Right lobe of liver (tissue), 6 donors: ENCODE data around the gene MAP3K4. TPM values are rescaled to one million over a fixed set of nuclear protein-coding genes. Genes with fewer than 3 reads are reported as not detected.

Experiments used
- ATAC-seq, 4 donors: fragments of 200-7000 bp; cut with Tn5 transposase; one replicate each; pipeline ENCODE4 v1.9.1; 2020; ENCODE audit warnings: mild to moderate bottlenecking in 4 of 4, moderate library complexity in 4 of 4
- DNase-seq, 3 donors: peaks; one replicate each; pipeline ENCODE4 v3.0.0-alpha.2; 2020
- H3K27ac ChIP-seq, 3 donors: fragments of 200-600 bp; one replicate each; pipeline ENCODE4 v1.8.0; 2022
- H3K27me3 ChIP-seq, 2 donors: fragments of 200-600 bp; one replicate each; pipeline ENCODE4 v1.8.0; 2022
- H3K36me3 ChIP-seq, 4 donors: fragments of 200-600 bp; sonication (generic) in 1 of 4; one replicate each; pipeline versions ENCODE4 v1.5.1 to v1.8.0; 2017 to 2022; ENCODE audit warnings: control low read depth in 1 of 4
- H3K4me1 ChIP-seq, 4 donors: fragments of 200-600 bp; sonication (generic) in 1 of 4; one replicate each; pipeline versions ENCODE4 v1.5.1 to v1.8.0; 2017 to 2022; ENCODE audit warnings: control low read depth in 1 of 4
- H3K4me3 ChIP-seq, 3 donors: fragments of 200-600 bp; one replicate each; pipeline ENCODE4 v1.8.0; 2022
- H3K9me3 ChIP-seq, 4 donors: fragments of 200-600 bp; sonication (generic) in 1 of 4; one replicate each; pipeline versions ENCODE4 v1.5.1 to v1.8.0; 2017 to 2022; ENCODE audit warnings: control low read depth in 1 of 4
- POLR2A ChIP-seq: fragments of 450-650 bp; IDR thresholded peaks from one replicate; pipeline ENCODE4 v1.6.1; 2017; ENCODE audit warnings: antibody characterized with exemption, mild to moderate bottlenecking
- WGBS: methylation state at CpG from one replicate; pipeline ENCODE4 v1.1.6; 2018; ENCODE audit warnings: low coverage, low lambda C conversion rate; ENCODE audit not compliant: insufficient coverage; ENCODE audit errors: missing lambda C conversion rate; 5-methylcytosine and 5-hydroxymethylcytosine counted together
- intact Hi-C, 2 donors: fragments of 100-400 bp; cut with DNase I; formaldehyde crosslinking; loops; one replicate each; pipeline versions ENCODE4 v1.11.2 to v1.14.1; 2022
- total RNA-seq, 6 experiments: library from RNA; depleted of rRNA in 2 of 6; stranded (reverse); fragments of >200 nt in 2 of 6; fragmentation: NEBNext Ultra II Directional in 3 of 6; extraction: Animal tissue kit (Norgen Biotek cat#: 25700) in 3 of 6; gene quantifications; one replicate each; pipeline versions ENCODE4 v1.1.0 to v1.2.4, GENCODE V29; 2016 to 2023
- TF ChIP-seq, protein P1 (sequence below), 4 donors: fragments of 200-600 bp in 3 of 4; fragments of 450-650 bp in 1 of 4; IDR thresholded peaks; one replicate each; pipeline versions ENCODE4 v1.5.1 to v1.8.0; 2016 to 2022; ENCODE audit warnings: antibody characterized with exemption in 4 of 4, mild to moderate bottlenecking in 2 of 4
- donor health status: DM: no; HTN: yes; CAD: no.
- donor health status: DM: no; HTN: no; CAD: no.
- donor health status: DM: no; HTN: no; CAD: no.
- donor health status: DM: no; HTN: yes; CAD: no.
- donor health status: DM: no; HTN: yes; CAD: no.

MAP3K4 gene
- total RNA-seq, 6 experiments from 2014 or later, result 9.4 to 20.5 (median 13.1) TPM

DNA sequence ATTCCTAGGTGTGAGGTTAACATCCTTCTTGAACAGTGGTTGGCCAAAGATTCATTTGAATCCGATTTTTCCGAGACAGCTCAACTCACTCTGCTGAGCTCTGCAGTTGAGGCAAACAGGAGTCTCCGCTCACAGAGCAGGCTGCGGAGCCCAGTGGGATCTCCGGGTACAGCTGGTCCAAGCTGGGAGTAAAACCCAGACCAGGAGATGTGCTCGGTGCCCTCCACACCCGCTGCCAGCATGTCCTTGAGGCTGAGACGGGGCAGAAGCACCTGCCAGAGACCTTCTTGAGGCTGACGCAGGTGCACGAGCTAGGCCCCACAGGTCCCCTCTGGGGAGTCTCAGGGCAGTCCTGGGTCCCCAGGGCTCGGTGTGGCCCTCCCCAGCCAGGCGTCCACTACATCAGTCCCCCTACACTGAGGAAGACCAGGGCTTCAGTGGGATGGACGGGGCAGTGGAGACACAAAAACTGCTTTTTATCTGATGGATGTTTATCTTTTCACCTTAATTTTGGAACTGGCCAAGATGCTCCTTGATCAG lies 163.3 kb downstream of the MAP3K4 start:
- no peak overlapping the region for H3K4me3 ChIP-seq
- intact Hi-C loops, result loop anchor here in 1 of 2 donors (10.0 kb wide), 1 partner anchor 220 kb away; no protein-coding TSS in a partner anchor
- 94% methylated on average over 2 of the region's 13 CpGs for WGBS
- DNase-seq, result peak in 1 of 3 donors; percentile 33
- H3K36me3 ChIP-seq, result no peaks in the 10 kb centered on the region
- H3K27me3 ChIP-seq, result no peaks in the 10 kb centered on the region
- no peak for ATAC-seq
- no peak for TF ChIP-seq POLR2A
- TF ChIP-seq, protein P1, sequence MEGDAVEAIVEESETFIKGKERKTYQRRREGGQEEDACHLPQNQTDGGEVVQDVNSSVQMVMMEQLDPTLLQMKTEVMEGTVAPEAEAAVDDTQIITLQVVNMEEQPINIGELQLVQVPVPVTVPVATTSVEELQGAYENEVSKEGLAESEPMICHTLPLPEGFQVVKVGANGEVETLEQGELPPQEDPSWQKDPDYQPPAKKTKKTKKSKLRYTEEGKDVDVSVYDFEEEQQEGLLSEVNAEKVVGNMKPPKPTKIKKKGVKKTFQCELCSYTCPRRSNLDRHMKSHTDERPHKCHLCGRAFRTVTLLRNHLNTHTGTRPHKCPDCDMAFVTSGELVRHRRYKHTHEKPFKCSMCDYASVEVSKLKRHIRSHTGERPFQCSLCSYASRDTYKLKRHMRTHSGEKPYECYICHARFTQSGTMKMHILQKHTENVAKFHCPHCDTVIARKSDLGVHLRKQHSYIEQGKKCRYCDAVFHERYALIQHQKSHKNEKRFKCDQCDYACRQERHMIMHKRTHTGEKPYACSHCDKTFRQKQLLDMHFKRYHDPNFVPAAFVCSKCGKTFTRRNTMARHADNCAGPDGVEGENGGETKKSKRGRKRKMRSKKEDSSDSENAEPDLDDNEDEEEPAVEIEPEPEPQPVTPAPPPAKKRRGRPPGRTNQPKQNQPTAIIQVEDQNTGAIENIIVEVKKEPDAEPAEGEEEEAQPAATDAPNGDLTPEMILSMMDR (IDR thresholded peaks at IDR 0.05), result no peak
- no peaks in the 10 kb centered on the region for H3K4me1 ChIP-seq
- no peaks in the 10 kb centered on the region for H3K9me3 ChIP-seq
- H3K27ac ChIP-seq, result no peak overlapping the region

DNA sequence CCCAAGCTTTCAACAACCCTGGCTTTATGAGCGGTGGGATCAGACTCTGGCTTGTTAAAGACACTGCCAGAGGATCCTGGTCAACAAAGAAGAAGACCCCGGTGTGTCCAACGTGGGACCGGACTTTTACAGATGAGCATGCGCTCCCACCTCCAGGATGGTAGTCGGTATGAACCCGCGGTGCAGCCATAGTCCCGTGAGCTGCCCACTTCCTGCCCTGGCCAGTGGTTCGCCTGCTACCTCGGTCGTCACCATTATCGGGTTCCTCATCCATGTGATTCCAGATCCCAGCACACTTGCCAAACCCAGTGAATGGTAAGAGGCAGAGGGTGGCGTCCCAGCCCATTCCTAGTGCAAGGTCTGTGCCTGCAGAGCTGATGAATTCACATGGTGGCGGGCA lies 169.6 kb downstream of the MAP3K4 start:
- intact Hi-C loops, result no loop called here
- Histone ChIP-seq H3K36me3 (no peaks in the 10 kb centered on the region), H3K27me3 (no peaks in the 10 kb centered on the region), H3K4me1 (peaks cover 0 to 20% (median 10%) of the 10 kb centered on the region in 4 donors), H3K27ac (no peak overlapping the region), H3K9me3 (no peaks in the 10 kb centered on the region), H3K4me3 (no peak overlapping the region)
- DNase-seq (no peak), ATAC-seq (no peak)
- no peak for TF ChIP-seq POLR2A
- TF ChIP-seq, protein P1 (IDR thresholded peaks at IDR 0.05), result no peak
- 100% methylated on average over 7 of the region's 15 CpGs for WGBS

DNA sequence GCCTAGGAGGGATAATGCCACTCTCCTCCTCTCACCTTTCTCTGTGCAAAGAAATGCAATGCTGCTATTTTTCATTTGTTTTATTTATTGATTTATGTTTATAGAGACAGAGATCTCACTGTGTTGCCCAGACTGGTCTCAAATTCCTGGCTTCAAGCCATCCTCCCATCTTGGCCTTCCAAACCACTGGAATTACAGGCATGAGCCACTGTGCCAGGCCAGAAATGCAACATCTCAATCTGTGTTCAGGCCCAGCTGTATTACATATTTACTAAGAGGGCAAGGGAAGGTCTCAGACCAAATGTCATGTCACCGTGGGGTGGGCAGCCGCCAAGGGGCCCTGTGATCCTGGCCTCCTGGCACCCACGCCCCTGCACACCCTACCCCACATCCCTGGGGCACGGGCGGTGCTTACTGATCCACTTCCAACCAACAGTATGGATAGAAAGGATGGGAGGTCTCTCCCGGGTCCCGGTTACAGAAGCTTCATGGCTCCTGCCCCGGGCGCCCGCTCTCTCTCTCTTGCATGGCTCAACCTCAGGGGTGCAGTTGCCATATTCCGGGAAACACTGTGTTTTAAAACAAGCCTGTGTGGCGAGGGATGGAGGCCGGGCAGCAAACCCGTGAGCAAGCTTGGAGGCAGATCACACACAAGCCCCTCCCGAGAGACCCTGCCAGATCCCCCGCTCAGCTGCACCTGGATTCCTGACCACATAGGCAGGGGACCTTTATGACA lies 170.5 kb downstream of the MAP3K4 start:
- DNase-seq (peak in 1 of 3 donors; percentile 68), ATAC-seq (peak in 3 of 4 donors; percentile 21 to 46 (median 22))
- Histone ChIP-seq H3K36me3 (no peaks in the 10 kb centered on the region), H3K27ac (peak overlapping the region in 2 of 3 donors; percentile 35 to 61), H3K9me3 (no peaks in the 10 kb centered on the region), H3K4me1 (peaks cover 0 to 20% (median 10%) of the 10 kb centered on the region in 4 donors), H3K27me3 (no peaks in the 10 kb centered on the region), H3K4me3 (no peak overlapping the region)
- intact Hi-C loops, result no loop called here
- TF ChIP-seq, protein P1 (IDR thresholded peaks at IDR 0.05), result no peak
- no CpG with 5 or more reads among the region's 16 CpGs for WGBS

DNA sequence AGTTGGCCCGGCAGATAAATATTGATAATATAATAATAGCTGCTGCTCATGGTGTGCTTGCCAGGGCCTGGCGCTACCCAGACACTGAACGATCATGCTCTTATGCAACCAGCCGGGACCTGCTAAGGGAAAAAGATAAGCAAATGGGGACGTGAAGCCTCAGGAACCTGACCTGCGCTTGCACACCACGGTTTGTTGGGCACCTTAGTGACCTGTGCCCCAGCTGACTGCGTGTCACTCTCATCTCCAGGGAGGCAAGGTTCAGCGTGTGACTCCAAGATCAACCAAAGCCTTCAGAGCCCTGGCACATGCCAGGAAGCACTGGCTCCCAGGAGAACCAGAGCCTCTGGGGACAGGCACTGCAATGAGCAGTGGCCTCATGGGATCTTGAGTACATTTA lies 171.2 kb downstream of the MAP3K4 start:
- Histone ChIP-seq H3K27me3 (no peaks in the 10 kb centered on the region), H3K27ac (peak overlapping the region in 2 of 3 donors; percentile 35 to 61), H3K4me1 (peaks cover 0 to 20% (median 10%) of the 10 kb centered on the region in 4 donors), H3K36me3 (no peaks in the 10 kb centered on the region), H3K4me3 (no peak overlapping the region), H3K9me3 (no peaks in the 10 kb centered on the region)
- DNase-seq (peak; percentile 76 to 94 (median 93)), ATAC-seq (peak; percentile 91 to 97 (median 94))
- WGBS, result 28% methylated on average over 5 of the region's 9 CpGs
- no peak for TF ChIP-seq POLR2A
- TF ChIP-seq, protein P1 (IDR thresholded peaks at IDR 0.05), result no peak
- intact Hi-C loops, result no loop called here
